ENCODE data around the gene PSD4. TPM values are rescaled to one million over a fixed set of nuclear protein-coding genes. Genes with fewer than 3 reads are reported as not detected.

PSD4 gene
- polyA plus RNA-seq, 3 donors: 11.2 to 14.1 (median 12.0) TPM

GRCh38 chr2:113182471-113183260, 8.9 kb downstream of the PSD4 start:
- DNase-seq: no peak

DNA sequence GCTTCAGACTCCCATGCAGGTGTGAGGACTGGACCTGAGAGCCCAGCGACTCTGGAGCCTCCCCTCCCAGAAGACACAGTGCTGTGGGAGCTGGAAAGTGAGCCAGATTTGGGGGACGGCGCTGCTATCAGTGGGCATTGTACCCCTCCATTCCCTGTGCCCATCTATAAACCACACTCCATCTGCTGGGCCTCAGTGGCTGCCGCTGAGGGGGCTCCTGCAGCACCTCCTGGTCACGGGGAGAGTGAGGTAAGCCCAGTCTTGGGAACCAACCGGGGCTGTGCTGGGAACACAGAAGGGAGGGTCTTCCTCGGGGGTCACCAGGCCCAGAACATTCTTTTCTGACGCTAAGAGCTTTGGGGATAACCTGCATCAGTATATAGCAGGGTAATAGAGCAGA, 9.5 kb downstream of the PSD4 start:
- no peak for DNase-seq

GRCh38 chr2:113183703-113184102, 9.9 kb downstream of the PSD4 start:
- DNase-seq: no peak

GRCh38 chr2:113184531-113185230, 10.9 kb downstream of the PSD4 start:
- DNase-seq: no peak

DNA sequence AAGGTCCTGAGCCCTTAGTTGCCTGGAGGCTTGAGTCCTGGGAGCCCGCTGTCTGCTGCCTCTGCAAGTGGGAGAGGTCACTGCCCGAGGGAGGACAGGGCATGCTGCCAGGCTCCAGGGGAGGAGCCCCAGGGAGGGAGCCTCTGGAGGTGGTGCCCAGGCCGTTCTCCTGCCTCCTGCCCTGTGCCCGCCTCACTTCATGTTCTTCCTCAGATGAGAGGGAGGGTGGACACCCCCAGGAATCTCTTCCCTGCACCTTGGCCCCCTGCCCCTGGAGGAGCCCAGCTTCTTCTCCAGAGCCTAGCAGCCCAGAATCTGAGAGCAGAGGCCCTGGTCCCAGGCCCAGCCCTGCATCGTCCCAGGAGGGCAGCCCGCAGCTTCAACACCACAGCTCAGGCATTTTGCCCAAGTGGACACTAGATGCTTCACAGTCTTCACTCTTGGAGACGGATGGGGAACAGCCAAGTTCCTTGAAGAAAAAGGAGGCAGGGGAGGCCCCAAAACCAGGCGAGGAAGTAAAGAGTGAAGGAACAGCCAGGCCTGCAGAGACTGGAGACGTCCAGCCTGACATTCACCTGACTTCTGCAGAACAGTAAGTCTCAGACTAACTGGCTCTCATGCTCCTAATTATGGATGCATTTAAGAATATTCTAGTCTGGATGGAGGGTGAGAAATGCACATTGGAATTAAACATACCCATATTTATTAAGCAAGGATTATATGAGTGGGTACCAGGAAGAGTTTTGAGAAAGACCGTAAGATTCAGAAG, 12.1 kb downstream of the PSD4 start:
- DNase-seq: no peak

DNA sequence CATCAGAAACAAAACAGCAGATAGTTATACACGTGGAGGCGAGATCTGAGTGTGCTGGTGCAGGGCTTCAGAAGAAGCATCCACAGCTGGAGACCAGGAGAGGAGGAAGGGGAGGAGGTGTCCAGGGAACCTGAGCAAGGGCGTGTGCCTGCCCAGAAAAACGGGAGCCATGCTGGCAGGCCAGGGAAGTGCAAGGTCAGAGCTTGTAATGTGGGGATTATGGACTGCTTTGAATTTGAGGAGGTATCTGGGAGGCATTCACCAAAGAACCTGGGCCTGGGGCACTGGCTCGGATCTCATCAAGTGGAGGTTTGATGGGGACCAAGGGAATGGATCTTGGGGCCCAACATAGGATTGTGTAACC, 12.6 kb downstream of the PSD4 start:
- DNase-seq: no peak

DNA sequence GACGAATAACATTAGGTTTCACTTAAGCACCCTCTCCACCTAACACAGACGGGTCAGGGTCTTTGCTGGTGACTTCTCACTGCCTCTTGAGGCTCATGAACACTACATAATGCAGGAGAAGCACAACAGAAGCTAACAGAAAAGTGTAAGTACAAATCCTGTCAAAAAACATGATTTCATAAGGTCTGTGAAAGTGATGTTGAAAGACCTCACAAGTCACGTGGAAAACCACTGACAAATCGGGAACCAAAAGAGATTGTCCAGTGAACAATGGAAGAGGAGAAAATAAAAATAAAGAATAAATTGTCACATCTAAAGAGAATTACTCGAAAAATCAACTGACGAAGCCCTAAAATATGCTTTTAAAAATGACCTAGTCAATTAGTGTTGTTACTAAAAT, 14.0 kb downstream of the PSD4 start:
- DNase-seq: no peak

DNA sequence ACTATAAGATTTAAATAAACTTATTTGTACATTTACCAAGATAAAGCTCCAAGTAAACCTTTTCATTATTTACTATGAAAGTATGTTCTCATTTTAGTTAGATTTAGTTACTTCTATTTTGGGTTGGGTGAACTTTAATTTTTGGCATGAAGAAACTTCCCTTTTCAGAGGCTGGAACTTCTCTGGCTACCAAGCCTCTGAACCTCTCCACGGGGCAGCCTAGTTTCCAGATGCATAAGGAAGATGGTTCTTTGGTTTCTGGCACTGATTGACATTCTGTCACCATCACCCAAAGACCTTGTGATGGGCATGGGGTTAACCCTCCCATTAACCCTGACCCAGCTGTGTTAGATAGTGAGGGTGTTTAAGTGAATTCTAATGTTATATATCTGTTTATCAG, 17.1 kb downstream of the PSD4 start:
- DNase-seq: no peak

DNA sequence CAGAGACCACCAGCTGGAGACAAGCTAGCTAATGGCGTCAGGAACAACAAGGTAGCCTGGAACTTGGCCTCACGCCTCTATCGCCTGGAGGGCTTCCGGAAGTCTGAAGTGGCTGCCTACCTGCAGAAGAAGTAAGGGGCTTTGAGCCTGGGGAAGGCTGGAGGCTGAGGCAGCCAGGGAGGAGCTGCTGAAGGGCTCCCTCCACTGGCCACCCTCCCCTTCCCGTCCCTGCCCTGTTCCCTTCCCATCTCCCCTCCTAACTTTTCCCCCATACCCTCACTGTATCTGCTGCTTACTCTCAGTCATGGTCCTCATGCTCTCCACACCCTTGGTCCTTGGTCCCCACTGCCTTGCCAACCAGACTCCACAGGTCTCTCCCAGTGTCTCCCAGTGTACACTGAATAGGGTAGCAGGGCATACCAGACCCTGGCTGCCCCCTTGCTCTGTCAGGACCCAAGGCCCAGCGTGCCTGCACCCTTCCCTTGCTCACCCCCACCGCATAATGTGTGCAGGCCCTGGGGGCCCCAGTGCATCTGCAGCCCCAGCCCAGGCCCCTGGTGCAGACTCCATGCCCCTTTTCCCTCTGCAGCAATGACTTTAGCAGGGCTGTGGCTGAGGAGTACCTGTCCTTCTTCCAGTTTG, 18.8 kb downstream of the PSD4 start:
- DNase-seq: no peak

GRCh38 chr2:113195923-113196501, 22.2 kb downstream of the PSD4 start:
- DNase-seq: no peak

- no peak for DNase-seq
Measured at GRCh38 chr2:113196839-113197238, 23.1 kb downstream of the PSD4 start.

- DNase-seq: no peak
Measured at GRCh38 chr2:113197347-113198047, 23.7 kb downstream of the PSD4 start.

GRCh38 chr2:113198048-113198789, 24.4 kb downstream of the PSD4 start:
- DNase-seq: no peak

- peak; percentile 70 for DNase-seq
Measured at GRCh38 chr2:113198790-113199612, 25.2 kb downstream of the PSD4 start.

DNA sequence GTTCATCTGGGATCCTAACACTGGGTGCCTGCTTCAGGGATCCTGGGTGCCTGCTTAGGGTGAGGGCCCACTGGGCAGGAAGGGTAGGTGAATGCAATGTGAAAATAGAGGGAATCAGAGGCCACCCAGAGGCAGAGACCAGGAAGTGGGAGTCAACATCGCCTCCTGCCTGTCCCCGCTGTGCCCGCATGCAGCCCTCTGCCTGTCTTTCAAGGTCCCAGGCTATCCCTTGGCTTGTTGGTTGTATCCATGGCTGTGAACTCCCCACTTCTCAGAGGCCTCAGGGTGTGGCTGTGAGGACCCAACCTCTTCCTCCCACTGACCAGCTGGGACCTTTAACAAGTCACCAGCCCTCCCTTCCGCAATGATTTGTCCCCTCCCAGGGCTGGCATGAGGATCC, 26.5 kb downstream of the PSD4 start:
- DNase-seq: no peak

DNA sequence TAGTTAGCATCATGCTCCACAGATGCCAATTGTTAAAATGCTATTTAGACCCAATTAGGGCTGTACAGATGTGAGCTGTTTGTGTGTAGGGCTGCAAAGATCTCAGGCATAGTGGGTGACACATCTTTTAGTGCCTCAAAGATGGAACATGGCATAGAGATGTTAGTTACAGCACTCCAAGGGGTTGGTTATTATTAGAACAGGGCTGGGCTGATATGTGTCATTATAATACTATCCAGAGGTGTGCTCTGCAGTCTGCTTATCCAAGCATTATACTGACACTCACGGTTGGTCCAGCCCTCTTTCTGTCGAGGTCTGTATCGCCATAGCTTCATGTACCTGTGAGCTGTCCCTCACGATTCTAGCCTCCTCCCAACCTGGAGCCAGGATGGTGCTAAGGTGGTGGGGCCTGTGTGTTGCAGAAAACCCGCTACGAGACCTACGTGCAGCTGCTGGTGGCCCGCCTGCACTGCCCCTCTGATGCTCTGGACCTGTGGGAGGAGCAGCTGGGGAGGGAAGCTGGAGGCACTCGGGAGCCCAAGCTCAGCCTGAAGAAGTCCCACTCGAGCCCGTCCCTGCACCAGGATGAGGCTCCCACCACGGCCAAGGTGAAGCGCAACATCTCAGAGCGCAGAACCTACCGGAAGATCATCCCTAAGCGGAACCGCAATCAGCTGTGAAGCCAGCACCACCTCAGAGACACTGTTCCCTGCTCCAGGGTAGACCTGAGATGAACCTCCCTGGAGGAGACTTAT, 27.1 kb downstream of the PSD4 start:
- no peak for DNase-seq

DNA sequence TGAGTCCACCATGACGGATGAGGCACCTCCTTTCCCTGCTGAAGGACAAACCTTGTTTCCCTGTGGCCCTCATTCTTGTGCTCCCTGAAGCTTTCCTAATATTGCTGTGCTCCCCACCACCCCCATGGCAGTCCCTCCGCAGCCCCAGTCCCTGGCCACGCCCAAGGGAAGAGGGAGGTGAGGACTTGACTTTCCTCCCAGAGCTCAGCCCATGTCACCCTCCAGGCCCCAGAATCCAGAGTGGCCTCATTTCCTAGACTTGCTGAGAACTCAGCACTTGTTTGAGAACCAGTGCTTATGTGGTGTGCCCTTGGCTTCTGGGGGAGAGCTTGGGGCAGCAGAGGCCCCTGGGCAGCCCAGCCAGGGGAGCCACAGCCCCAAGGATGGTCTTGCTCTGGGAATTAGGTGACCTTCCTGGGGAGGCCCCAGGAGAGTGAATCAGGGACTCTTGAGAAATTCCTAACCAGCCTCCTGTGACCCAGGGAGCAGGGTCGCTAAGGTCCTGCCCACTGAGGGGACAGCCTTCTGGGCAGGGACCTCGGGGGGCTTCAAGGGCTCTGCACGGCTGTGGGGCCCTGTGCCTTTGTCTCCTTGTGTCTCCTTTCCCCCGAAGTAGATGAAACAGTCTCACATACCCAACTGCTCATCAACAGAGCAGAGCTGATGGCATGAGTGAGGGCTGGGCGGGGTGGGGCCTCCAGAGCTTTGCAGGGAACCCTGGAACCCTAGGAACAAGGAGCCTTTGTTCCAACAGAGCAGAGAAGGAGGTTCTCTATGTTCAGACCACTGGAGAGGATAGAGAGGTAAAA, 27.9 kb downstream of the PSD4 start:
- DNase-seq: no peak

Data from renal pelvis (tissue), 4 donors.